Heart left ventricle (tissue), 13 donors: ENCODE results near the gene DEFB112.

Experiments
- POLR2A ChIP-seq, 2 donors: fragments of 450-650 bp; IDR thresholded peaks; one replicate each; pipeline ENCODE4 v1.6.1; 2017; ENCODE audit warnings: antibody characterized with exemption in 2 of 2, mild to moderate bottlenecking in 2 of 2, moderate library complexity in 2 of 2
- TF ChIP-seq, protein P1 (sequence below), 12 donors: fragments of 200-600 bp; sonication (generic) in 4 of 12; IDR thresholded peaks; one replicate each; pipeline versions ENCODE4 v1.5.0 to v1.8.0; 2018 to 2022; ENCODE audit warnings: antibody characterized with exemption in 12 of 12, mild to moderate bottlenecking in 5 of 12
- donor health status: ischemic (EF 13 %, LVEDD 7.1; RV severe dilation, severe dysfunction).
- donor health status: DM: no; HTN: yes; CAD: no.
- donor health status: DM: no; HTN: no; CAD: no.
- donor health status: ischemic (EF 25% LVEDD 6.9; RV normal size, moderate dysfunction).
- donor health status: ischemic (EF 25% LVEDD 5.7; RV mildly dilated, moderate dysfunction).
- donor health status: ischemic (EF 35%, LVEDD 5.7; RV mildly dilated, moderate dysfunction).
- donor health status: nonischemic (EF 11% LVEDD 7.7; RV severe dilation, severe dysfunction).
- donor health status: DM: yes; HTN: yes; CAD: no.
- donor health status: PGD.
- donor health status: ischemic (EF 29% LVEDD 5.4; RV normal size, mild dysfunction).
- donor health status: nonischemic (EF 23%, LVEDD 6.1; RV moderate dilation, normal function).

DNA sequence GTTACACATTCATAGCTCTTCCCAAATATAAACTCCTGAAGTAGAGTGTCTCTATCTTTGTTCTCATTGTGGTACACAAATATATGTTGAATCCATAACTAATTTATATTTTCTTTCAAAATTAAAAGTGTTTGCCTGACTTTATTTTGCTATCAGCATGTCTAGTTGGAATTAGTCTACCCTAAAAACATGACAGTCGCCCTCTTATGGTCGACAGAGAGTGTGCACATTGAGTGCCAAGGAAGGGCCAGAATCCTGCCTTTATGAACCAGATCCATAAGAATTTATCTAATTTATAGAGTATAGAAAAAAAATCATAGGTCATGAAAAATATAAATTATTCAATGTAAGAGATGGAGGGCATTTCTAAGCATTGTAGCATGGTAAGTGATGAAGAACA lies 12.3 kb upstream of the DEFB112 start:
- TF ChIP-seq, protein P1, sequence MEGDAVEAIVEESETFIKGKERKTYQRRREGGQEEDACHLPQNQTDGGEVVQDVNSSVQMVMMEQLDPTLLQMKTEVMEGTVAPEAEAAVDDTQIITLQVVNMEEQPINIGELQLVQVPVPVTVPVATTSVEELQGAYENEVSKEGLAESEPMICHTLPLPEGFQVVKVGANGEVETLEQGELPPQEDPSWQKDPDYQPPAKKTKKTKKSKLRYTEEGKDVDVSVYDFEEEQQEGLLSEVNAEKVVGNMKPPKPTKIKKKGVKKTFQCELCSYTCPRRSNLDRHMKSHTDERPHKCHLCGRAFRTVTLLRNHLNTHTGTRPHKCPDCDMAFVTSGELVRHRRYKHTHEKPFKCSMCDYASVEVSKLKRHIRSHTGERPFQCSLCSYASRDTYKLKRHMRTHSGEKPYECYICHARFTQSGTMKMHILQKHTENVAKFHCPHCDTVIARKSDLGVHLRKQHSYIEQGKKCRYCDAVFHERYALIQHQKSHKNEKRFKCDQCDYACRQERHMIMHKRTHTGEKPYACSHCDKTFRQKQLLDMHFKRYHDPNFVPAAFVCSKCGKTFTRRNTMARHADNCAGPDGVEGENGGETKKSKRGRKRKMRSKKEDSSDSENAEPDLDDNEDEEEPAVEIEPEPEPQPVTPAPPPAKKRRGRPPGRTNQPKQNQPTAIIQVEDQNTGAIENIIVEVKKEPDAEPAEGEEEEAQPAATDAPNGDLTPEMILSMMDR (IDR thresholded peaks at IDR 0.05), result no peak
- no peak for TF ChIP-seq POLR2A (IDR thresholded peaks at IDR 0.05)
